ENCODE data around the gene NCAM1.

DNA sequence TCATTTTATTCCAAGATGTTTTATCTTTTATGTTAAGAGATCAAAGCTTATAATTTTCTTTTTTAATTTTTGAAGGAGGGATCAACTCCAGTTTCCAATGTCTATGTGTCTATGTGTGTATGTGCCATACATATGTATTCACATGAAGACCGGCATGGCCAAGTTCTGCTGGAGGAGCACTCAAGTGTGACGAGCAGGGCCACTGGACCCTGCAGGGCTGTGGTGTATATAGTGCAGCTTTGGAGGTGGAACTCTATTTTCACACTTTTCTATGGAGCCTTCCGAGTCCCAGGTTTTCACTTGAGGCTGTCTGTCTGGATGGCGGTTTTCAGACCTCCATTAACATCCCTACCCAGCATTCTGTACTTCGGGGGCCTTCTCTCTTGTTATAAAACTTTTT lies 316.7 kb downstream of the NCAM1 start:
- TF ChIP-seq, protein P1, sequence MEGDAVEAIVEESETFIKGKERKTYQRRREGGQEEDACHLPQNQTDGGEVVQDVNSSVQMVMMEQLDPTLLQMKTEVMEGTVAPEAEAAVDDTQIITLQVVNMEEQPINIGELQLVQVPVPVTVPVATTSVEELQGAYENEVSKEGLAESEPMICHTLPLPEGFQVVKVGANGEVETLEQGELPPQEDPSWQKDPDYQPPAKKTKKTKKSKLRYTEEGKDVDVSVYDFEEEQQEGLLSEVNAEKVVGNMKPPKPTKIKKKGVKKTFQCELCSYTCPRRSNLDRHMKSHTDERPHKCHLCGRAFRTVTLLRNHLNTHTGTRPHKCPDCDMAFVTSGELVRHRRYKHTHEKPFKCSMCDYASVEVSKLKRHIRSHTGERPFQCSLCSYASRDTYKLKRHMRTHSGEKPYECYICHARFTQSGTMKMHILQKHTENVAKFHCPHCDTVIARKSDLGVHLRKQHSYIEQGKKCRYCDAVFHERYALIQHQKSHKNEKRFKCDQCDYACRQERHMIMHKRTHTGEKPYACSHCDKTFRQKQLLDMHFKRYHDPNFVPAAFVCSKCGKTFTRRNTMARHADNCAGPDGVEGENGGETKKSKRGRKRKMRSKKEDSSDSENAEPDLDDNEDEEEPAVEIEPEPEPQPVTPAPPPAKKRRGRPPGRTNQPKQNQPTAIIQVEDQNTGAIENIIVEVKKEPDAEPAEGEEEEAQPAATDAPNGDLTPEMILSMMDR (IDR thresholded peaks at IDR 0.05 in 8 of 11, conservative IDR thresholded peaks at IDR 0.05 in 3 of 11) = no peak
- TF ChIP-seq POLR2A (IDR thresholded peaks at IDR 0.05) = no peak
- TF ChIP-seq POLR2AphosphoS5 (IDR thresholded peaks at IDR 0.05) = no peak

Data from spleen (tissue), 7 donors.